ENCODE data around the gene APH1B. TPM values are rescaled to one million over a fixed set of nuclear protein-coding genes. Genes with fewer than 3 reads are reported as not detected.
"Not testable (repeated sequence)": the region's sequence is repeated elsewhere in the genome, so short reads cannot be mapped to it uniquely, and the experiment has no call there.

The APH1B gene
- total RNA-seq (10 to 100 TPM; 11.8 to 17.6 TPM), total RNA-seq (19.7 to 24.3 reads per million in 2 donors)

DNA sequence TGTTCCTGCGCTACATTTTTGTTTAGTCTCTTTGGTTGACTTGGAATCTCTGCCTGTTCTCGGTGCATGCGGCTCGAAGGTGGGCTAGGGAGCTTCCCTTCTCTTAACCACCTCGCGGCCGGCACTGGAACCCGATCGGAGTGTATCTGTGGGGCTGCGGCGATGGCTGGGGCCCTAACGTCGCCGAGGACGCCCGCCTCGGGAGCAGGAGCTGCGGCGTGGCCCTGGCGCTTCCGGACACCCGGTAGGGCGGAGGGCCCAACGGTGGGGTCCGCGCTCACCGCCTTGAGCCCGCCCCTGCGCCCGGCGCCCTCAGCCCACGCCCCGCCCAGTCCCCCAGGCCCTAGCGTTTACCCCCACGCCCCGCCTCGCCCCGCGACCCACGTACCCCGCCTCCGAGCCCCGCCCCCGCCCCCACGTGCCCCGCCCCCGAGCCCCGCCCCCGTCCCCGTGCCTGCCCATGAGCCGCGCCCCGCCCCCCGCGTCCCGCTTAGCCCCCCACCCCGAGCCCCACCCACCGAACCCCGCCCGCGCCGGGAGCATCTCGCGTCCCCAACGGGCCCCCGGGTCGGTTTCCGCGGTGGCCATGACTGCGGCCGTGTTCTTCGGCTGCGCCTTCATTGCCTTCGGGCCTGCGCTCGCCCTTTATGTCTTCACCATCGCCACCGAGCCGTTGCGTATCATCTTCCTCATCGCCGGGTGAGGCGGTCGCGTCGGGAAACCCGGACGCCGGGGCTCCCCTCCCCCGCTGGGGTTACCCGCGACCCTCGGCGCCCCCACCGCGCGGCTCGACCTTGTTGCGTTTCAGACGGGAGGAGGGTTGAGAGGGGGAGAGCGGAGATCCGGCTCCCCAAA lies at the start of gene APH1B:
APH1B (plus strand) TSS at position 568 of the 855 bp plus-strand sequence; CDS start at position 587, 19 bp downstream.
- ATAC-seq (peak; percentile 88), DNase-seq (peak; percentile 56 to 86 (median 85))
- H3K9me3 ChIP-seq (ENCODE audit: control insufficient read depth, low read length, poor library complexity, severe bottlenecking) = no peaks in the 10 kb centered on the region
- peak within 1 kb of the TSS; percentile 89 for H3K4me3 Mint-ChIP-seq
- peak within 1 kb of the TSS; percentile 72 for H3K27ac Mint-ChIP-seq
- H3K27me3 Mint-ChIP-seq = no peaks in the 10 kb centered on the region
- H3K36me3 Mint-ChIP-seq (ENCODE audit: low read depth) = no peaks in the 10 kb centered on the region
- H3K4me1 Mint-ChIP-seq = peaks cover 25% of the 10 kb centered on the region

DNA sequence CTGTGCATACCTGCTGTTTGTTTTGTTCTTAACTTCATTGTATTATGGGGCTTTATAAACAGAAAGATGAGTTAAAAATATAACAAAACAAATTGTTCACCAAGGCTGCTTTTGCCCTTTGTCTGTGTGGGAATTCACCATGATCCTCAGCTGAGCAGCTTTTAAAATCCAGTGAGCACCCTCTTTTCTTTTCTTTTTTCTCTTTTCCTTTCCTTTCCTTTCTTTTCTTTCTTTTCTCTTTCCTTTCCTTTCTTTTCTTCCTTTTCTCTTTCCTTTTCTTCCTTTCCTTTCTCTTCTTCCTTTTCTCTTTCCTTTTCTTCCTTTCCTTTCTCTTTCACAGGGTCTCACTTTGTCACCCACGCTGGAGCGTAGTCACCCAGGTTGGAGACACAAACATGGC lies 49.7 kb upstream of the APH1B start:
- Mint-ChIP-seq H3K4me1 (peaks cover 36% of the 10 kb centered on the region), H3K36me3 (ENCODE audit: low read depth) (peaks cover 3% of the 10 kb centered on the region)

GRCh38 chr15:63231206-63231605 lies 46.2 kb upstream of the APH1B start:
- no peaks in the 10 kb centered on the region for H3K9me3 ChIP-seq (ENCODE audit: control insufficient read depth, low read length, poor library complexity, severe bottlenecking)
- Mint-ChIP-seq H3K27me3 (no peaks in the 10 kb centered on the region), H3K4me3 (no peak overlapping the region), H3K4me1 (peaks cover 45% of the 10 kb centered on the region), H3K36me3 (ENCODE audit: low read depth) (peaks cover 3% of the 10 kb centered on the region), H3K27ac (peak overlapping the region; percentile 84)
- no peak for DNase-seq
- no peak for ATAC-seq

More for the DNA sequence above, 49.7 kb upstream of the APH1B start:
- no peaks in the 10 kb centered on the region for H3K9me3 ChIP-seq (ENCODE audit: control insufficient read depth, low read length, poor library complexity, severe bottlenecking)
- Mint-ChIP-seq H3K4me3 (peak overlapping the region; percentile 75), H3K27me3 (no peaks in the 10 kb centered on the region), H3K27ac (peak overlapping the region; percentile 84)
- no peak for ATAC-seq
- no peak for DNase-seq

DNA sequence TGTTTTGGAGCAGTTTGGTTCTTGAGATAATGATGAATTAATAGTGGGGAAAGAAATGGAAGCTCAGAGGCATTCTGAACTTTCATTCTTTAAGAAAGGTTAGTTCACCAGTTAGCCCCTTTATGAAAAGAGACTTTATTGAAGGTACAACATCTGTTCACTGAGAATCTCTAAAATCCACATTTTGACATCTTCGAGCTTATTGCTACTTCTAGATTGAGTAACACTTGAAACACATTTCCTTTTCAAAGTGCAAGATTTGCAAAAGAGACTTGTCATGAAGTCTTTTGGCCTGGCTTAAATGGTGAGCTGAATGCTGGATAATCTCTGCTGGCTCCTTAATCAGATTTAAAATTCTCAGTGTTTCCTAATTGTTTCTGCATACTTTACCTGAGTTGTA lies 45.7 kb upstream of the APH1B start:
- DNase-seq = no peak
- no peaks in the 10 kb centered on the region for H3K27me3 Mint-ChIP-seq
- peak; percentile 29 for ATAC-seq
- peaks cover 3% of the 10 kb centered on the region for H3K36me3 Mint-ChIP-seq (ENCODE audit: low read depth)
- no peak overlapping the region for H3K4me3 Mint-ChIP-seq
- H3K27ac Mint-ChIP-seq = peak overlapping the region; percentile 84
- H3K4me1 Mint-ChIP-seq = peaks cover 43% of the 10 kb centered on the region
- H3K9me3 ChIP-seq (ENCODE audit: control insufficient read depth, low read length, poor library complexity, severe bottlenecking) = no peaks in the 10 kb centered on the region

DNA sequence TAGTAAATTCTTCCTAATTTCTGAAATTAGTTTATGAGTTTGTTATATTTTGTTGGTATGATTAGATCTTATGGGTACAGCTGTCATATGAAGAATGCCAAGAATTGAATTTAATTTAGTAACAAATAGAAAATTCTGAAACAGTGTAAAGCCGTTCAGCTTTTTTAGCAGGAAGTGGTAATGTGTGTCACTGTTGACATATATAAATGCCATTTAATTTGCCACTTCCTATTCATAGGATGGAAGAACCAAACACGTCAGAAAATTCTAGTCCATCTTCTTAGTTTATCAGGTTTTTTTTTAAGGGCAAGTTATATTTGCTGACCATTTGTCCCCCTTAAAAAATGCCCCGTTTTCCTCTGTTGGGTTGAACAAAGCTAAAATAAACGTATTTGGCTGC lies 45.0 kb upstream of the APH1B start:
- DNase-seq = no peak
- H3K4me3 Mint-ChIP-seq = peak overlapping the region; percentile 58
- H3K27me3 Mint-ChIP-seq = no peaks in the 10 kb centered on the region
- H3K36me3 Mint-ChIP-seq (ENCODE audit: low read depth) = peaks cover 3% of the 10 kb centered on the region
- no peaks in the 10 kb centered on the region for H3K9me3 ChIP-seq (ENCODE audit: control insufficient read depth, low read length, poor library complexity, severe bottlenecking)
- H3K27ac Mint-ChIP-seq = peak overlapping the region; percentile 90
- peaks cover 46% of the 10 kb centered on the region for H3K4me1 Mint-ChIP-seq
- peak; percentile 76 for ATAC-seq

- DNase-seq = no peak
- no peaks in the 10 kb centered on the region for H3K9me3 ChIP-seq (ENCODE audit: control insufficient read depth, low read length, poor library complexity, severe bottlenecking)
- no peak overlapping the region for H3K4me3 Mint-ChIP-seq
- H3K4me1 Mint-ChIP-seq = peaks cover 43% of the 10 kb centered on the region
- no peak for ATAC-seq
- no peaks in the 10 kb centered on the region for H3K27me3 Mint-ChIP-seq
- peak overlapping the region; percentile 90 for H3K27ac Mint-ChIP-seq
- peaks cover under 1% of the 10 kb centered on the region for H3K36me3 Mint-ChIP-seq (ENCODE audit: low read depth)
Observed at GRCh38 chr15:63232943-63233342, 44.5 kb upstream of the APH1B start.

DNA sequence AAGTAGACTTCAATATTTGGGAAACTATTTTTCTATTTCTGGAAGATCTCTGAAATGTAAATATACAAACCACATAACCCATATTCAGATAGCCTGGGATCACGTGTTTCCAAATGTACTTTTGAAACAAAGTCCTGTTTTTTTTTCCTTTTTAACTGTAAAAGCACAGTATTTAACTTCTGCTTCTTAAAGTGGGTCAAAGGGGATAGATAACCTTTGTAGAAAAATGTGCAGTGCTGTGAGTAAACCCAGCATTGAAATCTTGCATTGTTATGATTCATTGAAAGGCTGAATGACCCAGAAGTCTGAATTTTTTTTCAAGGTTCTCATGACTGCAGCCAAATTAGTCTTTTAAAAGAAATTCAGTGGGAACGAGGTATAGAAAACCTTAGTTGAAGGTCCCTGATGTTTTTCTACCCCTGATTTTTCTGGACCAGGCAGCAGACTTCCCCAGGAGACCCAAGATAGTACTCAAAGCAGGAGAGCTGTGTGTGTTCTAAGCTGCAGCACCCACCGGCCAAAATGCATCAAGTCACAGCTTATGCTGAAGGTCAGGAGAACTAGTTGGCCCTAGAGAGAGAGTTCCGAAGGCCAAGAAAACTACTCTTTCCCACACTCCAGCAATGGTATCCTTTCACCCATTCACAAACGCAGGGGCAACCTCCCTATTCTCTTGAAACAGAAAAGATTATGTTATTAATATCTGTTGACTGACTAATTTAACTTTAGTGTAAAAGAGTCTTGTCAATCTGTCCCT lies 43.6 kb upstream of the APH1B start:
- peak overlapping the region; percentile 63 for H3K4me3 Mint-ChIP-seq
- H3K4me1 Mint-ChIP-seq = peaks cover 44% of the 10 kb centered on the region
- DNase-seq (no peak), ATAC-seq (peak; percentile 25)
- no peaks in the 10 kb centered on the region for H3K27me3 Mint-ChIP-seq
- no peaks in the 10 kb centered on the region for H3K9me3 ChIP-seq (ENCODE audit: control insufficient read depth, low read length, poor library complexity, severe bottlenecking)
- H3K27ac Mint-ChIP-seq = peak overlapping the region; percentile 90
- H3K36me3 Mint-ChIP-seq (ENCODE audit: low read depth) = no peaks in the 10 kb centered on the region

DNA sequence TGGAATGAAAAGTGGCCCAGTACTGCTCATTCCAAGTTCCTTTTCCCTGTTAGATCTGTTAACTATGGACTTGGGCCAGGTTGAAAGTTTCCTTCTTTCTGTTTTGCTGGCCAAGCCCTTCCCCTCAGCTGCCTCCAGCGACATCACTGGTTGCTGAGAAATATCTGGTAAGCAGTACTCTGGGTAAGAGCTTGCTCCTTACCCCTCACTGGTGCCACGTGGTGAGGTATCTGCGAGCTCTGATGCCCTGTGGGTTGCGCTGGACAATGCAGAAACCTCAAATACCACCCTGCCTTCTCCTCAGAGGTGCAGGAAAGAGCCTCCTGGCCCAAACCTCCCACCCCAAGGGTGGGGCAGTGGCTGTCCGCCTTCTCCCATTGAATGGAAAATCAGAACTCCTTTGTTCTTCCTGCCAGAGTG lies 42.9 kb upstream of the APH1B start:
- no peaks in the 10 kb centered on the region for H3K36me3 Mint-ChIP-seq (ENCODE audit: low read depth)
- no peaks in the 10 kb centered on the region for H3K27me3 Mint-ChIP-seq
- DNase-seq = no peak
- H3K4me3 Mint-ChIP-seq = peak overlapping the region; percentile 76
- H3K9me3 ChIP-seq (ENCODE audit: control insufficient read depth, low read length, poor library complexity, severe bottlenecking) = no peaks in the 10 kb centered on the region
- H3K4me1 Mint-ChIP-seq = peaks cover 43% of the 10 kb centered on the region
- H3K27ac Mint-ChIP-seq = peak overlapping the region; percentile 90
- no peak for ATAC-seq

DNA sequence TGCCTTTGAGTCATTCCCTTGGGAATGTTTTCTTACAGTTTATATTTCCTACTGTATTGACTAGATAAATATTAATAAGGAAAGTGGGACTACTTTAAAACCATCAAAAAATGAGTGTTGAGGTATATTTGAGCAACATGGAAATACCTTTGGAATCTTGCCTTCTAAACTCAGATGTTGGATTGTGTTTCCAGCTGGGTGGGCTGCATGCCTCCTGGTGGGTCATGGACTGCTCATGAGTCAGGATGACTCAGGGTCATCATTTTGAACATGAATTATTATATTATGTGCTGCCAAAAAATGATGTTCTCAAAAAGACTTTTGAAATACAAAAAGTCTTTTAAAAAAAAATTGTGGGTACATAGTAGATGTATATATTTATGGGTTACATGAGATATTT lies 41.1 kb upstream of the APH1B start:
- Mint-ChIP-seq H3K36me3 (ENCODE audit: low read depth) (peaks cover 4% of the 10 kb centered on the region), H3K27ac (no peak overlapping the region), H3K4me1 (peaks cover 46% of the 10 kb centered on the region), H3K4me3 (no peak overlapping the region), H3K27me3 (no peaks in the 10 kb centered on the region)
- no peak for DNase-seq
- H3K9me3 ChIP-seq (ENCODE audit: control insufficient read depth, low read length, poor library complexity, severe bottlenecking) = no peaks in the 10 kb centered on the region
- ATAC-seq = no peak

GRCh38 chr15:63237086-63237485 lies 40.3 kb upstream of the APH1B start:
- Mint-ChIP-seq H3K4me1 (peaks cover 43% of the 10 kb centered on the region), H3K4me3 (peak overlapping the region; percentile 31), H3K27ac (peak overlapping the region; percentile 1)
- not testable (repeated sequence) for H3K36me3 Mint-ChIP-seq (ENCODE audit: low read depth); ATAC-seq; DNase-seq; H3K27me3 Mint-ChIP-seq; H3K9me3 ChIP-seq (ENCODE audit: control insufficient read depth, low read length, poor library complexity, severe bottlenecking)

GRCh38 chr15:63238171-63238570 lies 39.2 kb upstream of the APH1B start:
- DNase-seq (no peak), ATAC-seq (no peak)
- H3K4me1 Mint-ChIP-seq = peaks cover 40% of the 10 kb centered on the region
- H3K36me3 Mint-ChIP-seq (ENCODE audit: low read depth) = peaks cover 4% of the 10 kb centered on the region
- no peaks in the 10 kb centered on the region for H3K9me3 ChIP-seq (ENCODE audit: control insufficient read depth, low read length, poor library complexity, severe bottlenecking)
- H3K4me3 Mint-ChIP-seq = no peak overlapping the region
- no peaks in the 10 kb centered on the region for H3K27me3 Mint-ChIP-seq
- peak overlapping the region; percentile 1 for H3K27ac Mint-ChIP-seq

- H3K27me3 Mint-ChIP-seq = no peaks in the 10 kb centered on the region
- no peak overlapping the region for H3K27ac Mint-ChIP-seq
- peaks cover 42% of the 10 kb centered on the region for H3K4me1 Mint-ChIP-seq
- no peak for DNase-seq
- peak overlapping the region; percentile 5 for H3K4me3 Mint-ChIP-seq
- H3K36me3 Mint-ChIP-seq (ENCODE audit: low read depth) = peaks cover 4% of the 10 kb centered on the region
- no peak for ATAC-seq
- no peaks in the 10 kb centered on the region for H3K9me3 ChIP-seq (ENCODE audit: control insufficient read depth, low read length, poor library complexity, severe bottlenecking)
Observed at GRCh38 chr15:63238796-63239195, 38.6 kb upstream of the APH1B start.

DNA sequence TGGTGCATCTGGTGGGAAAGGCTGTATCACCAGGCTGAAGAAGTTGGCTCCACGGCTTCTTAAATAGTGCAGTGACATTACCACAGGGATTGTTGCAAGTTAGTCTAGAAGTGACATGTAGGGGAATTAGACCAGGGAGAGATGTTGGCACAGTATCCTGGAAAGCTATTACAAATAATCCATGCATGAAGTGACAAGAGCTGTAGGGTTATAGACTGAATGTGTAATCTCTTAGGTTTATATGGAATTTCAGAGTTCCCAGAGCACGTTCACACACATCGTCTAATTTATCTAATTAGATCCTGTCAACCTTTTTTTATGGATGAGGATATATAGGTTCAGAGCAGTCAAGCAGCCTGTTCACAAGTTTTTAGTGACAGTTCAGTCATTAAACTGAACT lies 37.3 kb upstream of the APH1B start:
- H3K27me3 Mint-ChIP-seq = no peaks in the 10 kb centered on the region
- peaks cover 4% of the 10 kb centered on the region for H3K36me3 Mint-ChIP-seq (ENCODE audit: low read depth)
- no peaks in the 10 kb centered on the region for H3K9me3 ChIP-seq (ENCODE audit: control insufficient read depth, low read length, poor library complexity, severe bottlenecking)
- peaks cover 44% of the 10 kb centered on the region for H3K4me1 Mint-ChIP-seq
- H3K4me3 Mint-ChIP-seq = no peak overlapping the region
- ATAC-seq (no peak), DNase-seq (no peak)
- peak overlapping the region; percentile 82 for H3K27ac Mint-ChIP-seq

All from T-helper 17 cell (primary cell).